GM10847 (cell line): ENCODE data around the gene TRAM2.

Source experiments
- POLR2A ChIP-seq: IDR thresholded peaks from 2 replicates; pipeline ENCODE4 v1.6.1; 2011; ENCODE audit not compliant: insufficient read length; ENCODE audit errors: extremely low read depth

Gene TRAM2

DNA sequence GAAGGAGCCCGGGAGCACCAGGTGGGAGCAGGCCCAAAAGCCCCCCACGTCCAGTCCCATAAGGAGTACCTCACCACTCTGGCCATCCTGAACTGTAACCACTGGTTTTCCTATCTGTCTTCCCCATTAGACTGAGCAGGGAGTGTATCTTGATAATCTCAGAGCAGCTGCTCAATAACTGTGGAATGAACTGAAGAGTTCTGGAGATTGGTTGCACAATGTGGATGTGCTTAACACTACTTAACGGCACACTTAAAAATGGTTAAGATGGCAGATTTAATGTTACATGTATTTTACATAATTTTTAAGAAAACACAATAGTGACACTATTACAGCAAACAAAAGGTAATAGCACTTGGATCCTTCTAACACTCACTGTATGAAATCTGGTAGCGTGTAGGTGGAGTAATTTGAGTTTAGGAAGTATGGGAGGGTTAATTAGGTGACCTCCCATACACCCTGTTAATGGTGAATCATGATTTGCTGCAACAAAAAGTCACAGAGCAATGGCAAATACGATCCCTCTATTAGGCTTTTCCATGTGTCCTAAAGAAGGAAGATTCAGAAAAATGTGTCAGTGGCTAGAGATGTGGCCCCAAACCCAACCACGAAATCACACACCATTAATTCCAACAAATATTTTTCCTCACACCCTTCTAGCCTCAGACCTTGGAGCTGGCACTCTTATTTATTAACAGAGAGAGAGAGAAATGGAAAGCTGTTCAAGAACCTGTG lies 18.4 kb downstream of the TRAM2 start:
- TF ChIP-seq POLR2A: no peak

DNA sequence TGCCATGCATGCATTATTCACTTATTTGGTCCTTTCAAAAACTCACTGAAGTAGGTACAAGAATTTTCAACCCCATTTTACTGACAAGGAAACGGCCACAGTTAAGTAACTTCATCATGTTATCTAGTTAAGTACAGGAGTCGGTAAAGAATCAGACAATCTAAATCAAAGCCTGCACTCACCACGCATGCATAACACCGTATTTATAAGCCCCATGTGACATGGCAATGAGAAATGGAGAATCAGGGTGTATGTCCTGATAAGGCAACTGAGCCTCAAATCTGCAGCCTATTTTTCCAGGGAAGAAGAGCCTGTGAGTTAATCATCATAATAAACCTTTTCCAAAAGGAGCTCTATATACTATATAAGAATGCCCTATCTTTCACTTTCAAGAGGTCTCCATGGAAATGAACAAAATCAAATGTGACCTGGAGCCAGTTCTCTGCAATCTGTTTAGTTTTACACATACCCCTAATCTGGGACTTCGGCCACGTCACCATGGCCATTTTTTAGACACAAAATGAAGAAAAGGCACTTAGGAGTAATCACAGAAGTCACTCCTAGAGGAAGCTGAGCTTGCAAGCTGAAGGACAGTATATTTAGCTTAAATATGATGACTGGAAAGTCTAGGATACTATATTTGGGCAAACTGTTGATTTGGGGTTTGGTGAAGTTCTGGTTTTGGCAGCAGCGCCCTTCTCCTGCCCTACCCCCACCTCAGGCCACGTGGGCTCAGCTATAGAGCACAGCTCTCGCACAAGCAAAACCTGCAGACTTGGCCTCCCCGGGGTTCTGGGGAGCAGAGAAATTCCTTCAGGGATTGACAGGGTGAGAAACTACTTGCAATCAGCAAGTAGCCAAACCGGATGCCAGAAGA lies 19.2 kb downstream of the TRAM2 start:
- TF ChIP-seq POLR2A: no peak

DNA sequence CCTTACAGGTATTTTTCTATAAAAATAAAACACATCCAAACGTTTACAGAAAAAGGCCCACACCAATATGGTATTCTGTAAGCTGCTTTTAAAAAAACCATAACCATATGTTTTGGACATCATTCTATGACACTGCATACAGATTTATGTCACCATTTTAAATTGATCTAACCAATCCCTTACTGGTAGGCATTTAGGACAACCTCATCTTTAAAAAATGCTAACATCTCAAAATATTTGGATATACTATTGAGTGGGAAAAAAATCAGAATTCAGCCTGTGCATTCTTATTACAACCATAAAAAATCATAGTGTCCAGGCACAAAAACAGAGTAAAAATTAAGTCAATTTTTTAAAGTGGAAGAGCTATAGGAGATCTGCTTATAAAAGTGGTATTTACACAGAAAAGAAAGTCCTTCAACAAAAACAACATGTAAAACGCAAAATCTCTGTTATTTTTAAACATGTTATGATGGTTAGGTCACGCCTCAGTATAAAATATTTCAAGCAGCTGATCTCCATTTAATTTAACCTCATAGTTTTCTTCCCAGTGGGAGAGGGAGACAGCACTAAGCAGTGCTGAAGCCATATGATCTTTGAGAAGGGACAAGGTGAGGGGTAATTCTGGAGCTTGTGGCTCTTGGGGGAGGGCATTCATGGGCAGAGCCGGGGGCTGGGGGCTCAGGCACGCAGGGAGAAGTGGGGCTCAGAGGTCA lies 21.2 kb downstream of the TRAM2 start:
- TF ChIP-seq POLR2A: no peak

DNA sequence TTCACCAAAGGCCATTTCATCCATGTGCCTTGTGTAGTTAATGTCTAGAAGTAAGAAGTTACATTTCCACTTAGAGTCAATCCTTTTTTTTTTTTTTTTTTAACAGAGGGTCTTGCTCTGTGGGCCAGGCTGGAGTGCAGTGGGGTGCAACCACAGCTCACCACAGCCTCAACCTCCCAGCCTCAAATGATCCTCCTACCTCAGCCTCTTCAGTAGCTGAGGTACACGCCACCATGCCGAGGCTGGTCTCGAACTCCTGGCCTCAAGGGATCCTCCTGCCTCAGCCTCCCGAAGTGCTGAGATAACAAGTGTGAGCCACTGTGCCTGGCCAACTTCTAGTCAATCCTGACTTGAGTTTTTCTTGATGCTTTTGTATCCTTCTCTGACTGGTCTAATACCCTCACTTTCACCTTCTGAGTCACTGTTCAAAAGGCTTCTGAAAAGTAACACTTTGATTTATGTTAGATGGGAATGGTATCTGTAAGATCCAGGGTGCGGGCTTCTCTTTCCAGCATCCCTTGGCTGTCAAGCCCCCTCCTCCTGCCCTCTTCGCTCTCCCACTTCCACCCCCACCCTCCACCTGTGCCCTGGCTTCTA lies 22.1 kb downstream of the TRAM2 start:
- TF ChIP-seq POLR2A: no peak

DNA sequence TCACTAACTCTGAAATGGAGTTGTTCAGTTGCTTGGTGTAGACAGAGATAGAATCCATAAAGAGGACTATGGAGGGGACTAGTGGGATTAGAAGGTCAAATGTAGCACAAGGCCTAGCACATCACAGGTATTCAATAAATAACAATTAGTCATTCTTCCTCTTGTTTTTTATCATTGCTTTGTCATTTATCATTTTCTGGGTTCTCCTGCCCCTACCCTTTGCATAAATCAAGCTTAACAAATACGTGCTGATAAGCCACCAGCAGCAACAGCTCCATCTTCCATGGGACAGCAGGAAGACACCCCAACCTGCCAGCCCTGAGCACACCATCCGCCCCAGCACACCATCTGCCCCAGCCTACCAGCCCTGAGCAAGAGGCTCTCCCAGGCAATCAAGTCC lies 23.1 kb downstream of the TRAM2 start:
- TF ChIP-seq POLR2A: no peak

DNA sequence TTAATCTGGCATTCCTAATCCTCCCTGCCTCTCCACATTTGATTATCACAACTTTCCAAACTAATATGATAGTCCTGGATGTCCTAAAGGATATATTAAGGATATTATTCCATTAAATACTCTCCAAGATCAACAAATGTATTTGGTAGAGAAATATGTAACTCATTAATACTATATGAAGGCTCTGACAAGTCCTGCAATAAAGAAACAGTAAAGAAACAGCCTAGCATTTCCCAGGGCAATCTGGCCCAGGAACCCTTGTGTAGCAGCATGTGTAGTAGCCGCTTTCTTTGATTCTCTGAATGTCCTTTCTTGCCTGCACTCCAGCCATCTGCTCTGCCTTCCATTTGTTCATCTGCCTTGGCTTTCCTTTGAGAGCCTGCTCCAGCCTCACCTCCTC lies 23.7 kb downstream of the TRAM2 start:
- no peak for TF ChIP-seq POLR2A

DNA sequence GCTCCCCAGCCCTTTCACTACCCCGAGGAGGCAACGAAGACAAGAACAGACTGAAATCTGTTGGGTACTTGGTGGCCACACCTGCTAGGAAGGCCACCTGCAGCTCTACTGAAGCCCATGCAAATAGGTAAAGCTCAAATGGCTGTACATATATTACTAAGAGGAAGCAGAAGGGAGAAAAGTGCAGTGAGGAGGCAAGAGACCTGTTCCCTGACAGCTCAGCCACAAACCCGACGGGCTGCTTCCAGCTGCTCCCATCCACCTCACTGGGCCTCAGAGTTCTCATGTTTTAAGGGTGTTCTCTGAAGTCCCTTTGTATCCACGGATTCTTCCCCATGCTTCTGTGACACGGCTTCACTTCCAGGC lies 24.6 kb downstream of the TRAM2 start:
- TF ChIP-seq POLR2A: no peak

DNA sequence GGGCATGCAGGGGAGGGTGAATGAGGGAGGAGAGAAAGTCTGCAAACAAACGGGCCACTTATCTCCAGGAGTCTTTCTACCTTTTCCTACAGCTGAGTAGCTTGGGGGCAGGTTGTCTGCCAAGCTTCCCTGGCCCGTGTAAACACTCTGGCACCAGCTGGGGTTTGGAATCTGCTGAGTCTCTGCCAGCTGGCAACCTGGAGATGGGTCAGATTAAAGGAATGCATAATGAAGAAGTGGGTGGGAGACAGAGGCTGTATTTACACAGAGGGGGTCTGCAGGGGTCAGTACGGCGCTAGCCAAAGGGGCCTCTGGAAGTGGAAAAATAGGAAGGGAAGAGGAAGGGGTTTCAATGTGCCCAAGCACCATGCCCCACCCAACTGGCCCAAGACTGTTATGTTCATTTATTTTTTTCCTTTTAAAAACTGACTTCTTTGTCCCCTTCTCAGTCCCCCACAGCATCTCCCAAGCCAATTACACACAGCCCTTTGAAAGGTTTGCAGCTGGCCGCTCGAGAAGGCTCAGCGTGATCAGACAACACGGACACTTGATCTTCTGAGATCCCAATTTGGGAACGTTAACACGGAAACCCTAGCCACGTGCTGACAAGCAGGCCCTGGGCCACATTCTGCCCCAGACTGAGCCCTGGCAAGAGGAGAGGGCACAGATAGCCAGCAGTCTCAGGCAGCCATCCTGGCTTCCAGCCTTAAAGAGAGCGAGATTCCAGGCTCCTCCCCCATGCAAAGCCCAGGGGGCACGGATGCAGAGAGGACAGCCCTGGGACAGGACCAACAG lies 25.2 kb downstream of the TRAM2 start:
- no peak for TF ChIP-seq POLR2A

DNA sequence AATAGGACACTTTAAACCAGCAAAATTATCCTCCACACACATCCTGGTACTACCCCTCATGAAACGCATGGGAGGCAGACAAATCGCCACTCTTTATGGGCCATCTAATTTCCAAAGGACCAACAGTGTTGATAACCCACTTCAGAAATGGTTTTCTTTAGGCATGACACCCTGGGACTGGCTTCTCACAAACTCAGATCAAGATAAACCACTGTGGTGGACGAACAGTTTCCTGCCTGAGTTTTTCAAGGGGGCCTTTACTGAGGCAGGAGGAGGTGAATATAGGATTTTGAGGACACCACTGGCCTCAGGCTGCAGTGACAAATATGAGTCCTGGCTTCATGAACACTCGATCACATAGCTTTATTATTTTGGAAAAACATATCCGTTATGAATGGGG lies 26.0 kb downstream of the TRAM2 start:
- TF ChIP-seq POLR2A: no peak

DNA sequence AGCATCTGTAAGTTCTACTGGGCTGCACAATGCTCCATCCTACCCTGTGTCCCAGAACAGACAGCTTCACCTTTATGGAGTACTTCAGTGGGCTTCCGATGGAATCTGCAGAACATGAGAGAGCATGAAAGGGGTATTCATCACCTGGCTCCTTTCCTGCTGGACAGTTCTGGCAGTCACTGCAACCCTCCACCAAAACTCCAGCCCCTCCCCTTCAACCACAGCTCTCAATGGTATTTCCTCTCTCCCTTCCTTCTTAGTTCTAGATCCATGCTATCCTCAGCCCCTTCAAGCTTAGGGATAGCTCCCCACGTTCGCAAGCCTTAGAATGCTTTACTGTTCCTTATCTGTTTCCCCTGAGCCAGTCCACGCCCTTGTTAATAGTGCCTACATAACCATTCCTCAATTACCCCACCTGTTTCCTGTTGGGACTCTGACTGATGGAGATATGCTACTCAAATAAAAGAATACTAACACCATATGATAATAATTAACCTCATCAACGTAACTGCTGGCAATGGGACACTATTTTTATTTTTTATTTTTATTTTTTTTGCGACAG lies 26.8 kb downstream of the TRAM2 start:
- no peak for TF ChIP-seq POLR2A

DNA sequence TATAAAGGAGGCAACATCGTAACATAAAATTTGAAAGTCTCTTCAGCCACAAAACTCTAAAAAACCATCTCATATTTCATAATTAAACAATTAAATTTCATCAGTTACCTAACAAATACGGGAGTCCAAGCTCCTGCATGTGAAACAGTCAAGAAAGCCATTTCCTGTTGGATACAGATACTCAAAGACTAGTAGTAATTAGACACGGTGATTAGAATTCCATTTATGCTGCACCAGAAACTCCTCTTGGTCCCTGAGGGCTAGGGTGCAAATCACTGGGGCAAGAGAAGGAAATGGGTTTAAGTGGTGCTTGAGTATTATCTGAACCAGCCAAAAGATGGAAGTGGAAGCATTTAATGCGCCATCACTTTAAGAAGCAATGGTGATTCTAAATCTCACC lies 27.4 kb downstream of the TRAM2 start:
- no peak for TF ChIP-seq POLR2A

DNA sequence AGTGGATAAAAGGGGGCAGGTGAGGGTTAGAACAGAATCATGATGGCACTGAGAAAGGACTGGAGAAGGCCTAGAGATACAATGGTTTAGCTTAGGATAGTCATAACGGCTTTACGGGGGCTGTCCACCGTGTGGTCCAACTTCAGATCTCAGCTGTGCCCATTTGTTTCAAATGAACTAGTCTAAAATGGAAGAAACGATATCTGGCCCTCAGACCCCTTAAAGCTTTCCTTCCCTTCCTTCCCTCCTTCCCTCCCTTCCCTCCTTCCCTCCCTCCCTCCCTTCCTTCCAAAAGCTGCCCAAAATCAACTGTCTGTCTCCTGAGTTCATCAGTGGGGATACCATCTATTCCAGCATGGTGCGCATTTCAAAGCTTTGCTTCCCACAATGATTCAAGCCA lies 27.9 kb downstream of the TRAM2 start:
- TF ChIP-seq POLR2A: no peak

DNA sequence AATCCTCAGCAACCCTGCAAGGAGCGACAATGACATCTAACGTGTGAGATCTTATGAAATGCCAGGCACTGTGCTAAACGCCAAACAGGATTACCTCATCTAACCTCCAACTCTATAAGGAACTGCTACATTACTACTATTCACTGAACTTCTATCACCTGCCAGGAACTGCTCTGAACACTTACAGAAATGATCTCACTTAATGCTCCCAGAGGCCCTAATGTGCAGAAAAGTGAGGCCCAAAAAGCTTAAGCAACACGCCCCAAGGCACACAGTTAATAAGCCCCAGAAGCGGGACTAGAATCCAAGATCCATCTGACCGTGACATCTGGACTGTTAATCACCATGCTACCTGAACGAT lies 28.5 kb downstream of the TRAM2 start:
- no peak for TF ChIP-seq POLR2A

DNA sequence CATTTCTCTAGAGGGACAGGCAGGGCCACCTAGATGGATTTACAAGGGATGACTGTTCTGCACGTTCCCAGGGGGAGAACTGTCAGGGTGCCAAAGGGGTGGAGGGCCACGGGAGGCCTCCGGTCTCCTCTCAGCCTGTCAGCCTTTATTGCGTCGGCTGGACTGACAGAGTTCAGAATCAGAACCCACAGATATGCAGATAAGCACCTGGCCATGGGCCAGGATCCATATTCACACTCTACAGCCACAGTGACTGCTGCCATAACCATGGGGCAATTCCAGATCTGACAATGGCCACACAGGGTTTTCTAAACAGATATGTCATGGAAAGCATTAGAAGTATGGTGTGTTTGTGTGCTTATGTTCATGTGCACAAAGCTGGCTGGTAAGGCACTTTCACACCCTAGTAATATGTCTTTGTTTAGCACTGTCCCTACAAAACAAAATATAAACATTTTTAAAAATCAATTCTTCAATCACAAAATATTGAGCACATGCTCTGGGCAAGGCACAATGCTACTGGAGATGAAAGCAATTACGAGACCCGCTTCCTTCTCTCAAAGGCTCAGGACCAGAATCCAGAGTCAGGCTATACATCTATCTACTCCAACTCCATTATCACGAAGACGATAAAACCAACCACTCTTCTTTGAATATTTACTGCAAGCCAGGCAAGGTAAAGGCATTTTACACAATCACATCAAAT lies 29.1 kb downstream of the TRAM2 start:
- no peak for TF ChIP-seq POLR2A
